GM18519 (cell line): ENCODE results near the gene B4GALT5.
"Not testable (repeated sequence)": the region's sequence is repeated elsewhere in the genome, so short reads cannot be mapped to it uniquely, and the experiment has no call there.

ENCODE experiments used
- ATAC-seq: cut with Tn5 transposase; IDR thresholded peaks from one replicate; pipeline ENCODE4 v1.9.1; 2021; ENCODE audit warnings: mild to moderate bottlenecking, moderate library complexity; ENCODE audit not compliant: unreplicated experiment, low FRiP score

The B4GALT5 gene

DNA sequence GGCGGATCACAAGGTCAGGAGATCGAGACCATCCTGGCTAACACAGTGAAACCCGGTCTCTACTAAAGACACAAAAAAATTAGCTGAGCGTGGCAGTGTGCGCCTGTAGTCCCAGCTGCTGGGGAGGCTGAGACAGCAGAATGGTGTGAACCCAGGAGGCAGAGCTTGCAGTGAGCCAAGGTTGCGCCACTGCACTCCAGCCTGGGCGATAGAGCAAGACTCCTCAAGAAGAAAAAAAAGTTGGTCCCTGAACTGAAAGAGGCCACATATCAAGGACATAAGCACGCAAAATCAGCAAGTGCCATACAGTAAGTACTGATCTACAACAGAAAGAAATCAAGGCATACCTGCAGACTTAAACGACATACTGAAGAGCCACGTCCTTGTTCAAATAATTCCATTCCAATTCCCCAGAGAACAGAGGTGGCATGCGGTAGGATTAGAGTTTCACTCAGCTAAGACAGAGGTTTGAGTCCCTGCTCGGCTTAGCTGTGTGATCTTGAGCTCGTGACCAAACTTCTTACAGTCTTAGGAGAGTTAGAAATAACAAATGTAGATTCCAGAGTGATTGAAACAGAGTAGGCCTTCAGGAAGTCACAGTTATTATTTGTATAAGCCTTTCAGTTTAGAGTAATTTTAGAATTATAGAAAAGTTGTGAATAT lies 29.2 kb downstream of the B4GALT5 start:
- ATAC-seq, result no peak

DNA sequence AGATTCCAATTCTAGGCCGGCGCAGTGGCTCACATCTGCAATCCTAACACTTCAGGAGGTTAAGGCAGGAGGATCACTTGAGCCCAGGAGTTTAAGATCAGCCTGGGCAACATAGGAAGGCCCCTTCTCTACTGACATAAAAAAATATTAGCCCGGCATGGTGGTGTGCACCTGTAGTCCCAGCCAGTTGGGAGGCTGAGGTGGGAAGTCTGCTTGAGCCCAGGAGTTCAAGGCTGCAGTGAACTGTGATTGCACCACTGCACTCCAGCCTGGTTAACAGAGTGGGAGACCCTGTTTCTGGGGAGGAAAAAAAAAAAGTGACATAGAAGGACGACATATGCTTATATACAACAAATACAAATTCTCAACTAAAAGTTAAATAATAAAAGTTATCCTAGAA lies 30.9 kb downstream of the B4GALT5 start:
- ATAC-seq, result no peak

GRCh38 chr20:49682278-49682677 lies 31.4 kb downstream of the B4GALT5 start:
- ATAC-seq, result no peak

DNA sequence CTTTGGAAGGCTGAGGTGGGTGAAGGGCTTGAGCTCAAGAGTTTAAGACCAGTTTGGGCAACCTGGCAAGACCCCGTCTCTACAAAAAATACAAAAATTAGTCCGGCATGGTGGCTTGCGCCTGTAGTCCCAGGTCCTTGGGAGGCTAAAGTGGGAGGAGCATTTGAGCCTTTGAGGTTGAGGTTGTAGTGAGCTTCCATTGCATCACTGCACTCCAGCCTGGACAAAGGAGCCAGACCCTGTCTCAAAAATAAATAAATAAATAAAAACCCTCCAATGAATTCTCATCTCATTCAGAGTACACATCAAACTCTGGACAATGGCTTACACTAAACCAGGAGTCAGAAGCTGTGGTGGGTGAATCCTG lies 31.8 kb downstream of the B4GALT5 start:
- ATAC-seq, result no peak

DNA sequence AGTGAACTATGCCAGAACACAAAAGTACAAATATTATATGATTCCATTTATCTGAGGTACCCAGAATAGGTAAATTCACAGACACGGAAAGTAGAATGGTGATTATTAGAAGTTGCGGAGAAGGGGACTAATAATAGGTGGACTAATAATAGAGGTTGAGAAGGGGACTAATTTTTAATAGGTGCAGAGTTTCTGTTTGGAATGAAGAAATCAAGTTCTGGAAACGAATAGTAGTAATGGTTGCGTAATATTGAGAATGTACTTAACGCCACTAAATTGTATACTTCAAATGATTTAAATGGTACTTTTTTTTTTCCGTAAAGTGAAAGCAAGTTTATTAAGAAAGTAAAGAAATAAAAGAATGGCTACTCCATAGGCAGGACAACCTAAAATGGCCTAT lies 33.2 kb downstream of the B4GALT5 start:
- ATAC-seq, result no peak

DNA sequence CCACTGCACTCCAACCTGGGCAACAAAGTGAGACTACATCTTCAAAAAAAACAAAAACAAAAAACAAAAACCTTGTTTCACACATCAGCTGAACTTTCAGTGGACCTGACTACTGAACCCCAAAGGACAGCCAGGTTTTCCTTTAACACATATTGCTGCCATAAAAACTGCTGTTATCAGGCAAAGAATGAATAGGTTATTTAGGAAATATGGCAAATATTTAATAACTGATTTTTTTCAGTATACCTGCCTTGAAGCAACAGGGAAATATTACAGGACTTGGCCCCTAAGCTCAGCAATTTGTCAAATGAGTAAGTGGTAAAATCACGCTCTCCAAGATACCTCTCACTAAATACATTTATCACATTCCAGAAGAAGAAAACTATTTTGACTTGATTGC lies 34.0 kb downstream of the B4GALT5 start:
- no peak for ATAC-seq

GRCh38 chr20:49677777-49678758 lies 35.6 kb downstream of the B4GALT5 start:
- ATAC-seq, result no peak

- ATAC-seq, result no peak
These were observed 36.9 kb downstream of the B4GALT5 start for GRCh38 chr20:49676581-49677291.

DNA sequence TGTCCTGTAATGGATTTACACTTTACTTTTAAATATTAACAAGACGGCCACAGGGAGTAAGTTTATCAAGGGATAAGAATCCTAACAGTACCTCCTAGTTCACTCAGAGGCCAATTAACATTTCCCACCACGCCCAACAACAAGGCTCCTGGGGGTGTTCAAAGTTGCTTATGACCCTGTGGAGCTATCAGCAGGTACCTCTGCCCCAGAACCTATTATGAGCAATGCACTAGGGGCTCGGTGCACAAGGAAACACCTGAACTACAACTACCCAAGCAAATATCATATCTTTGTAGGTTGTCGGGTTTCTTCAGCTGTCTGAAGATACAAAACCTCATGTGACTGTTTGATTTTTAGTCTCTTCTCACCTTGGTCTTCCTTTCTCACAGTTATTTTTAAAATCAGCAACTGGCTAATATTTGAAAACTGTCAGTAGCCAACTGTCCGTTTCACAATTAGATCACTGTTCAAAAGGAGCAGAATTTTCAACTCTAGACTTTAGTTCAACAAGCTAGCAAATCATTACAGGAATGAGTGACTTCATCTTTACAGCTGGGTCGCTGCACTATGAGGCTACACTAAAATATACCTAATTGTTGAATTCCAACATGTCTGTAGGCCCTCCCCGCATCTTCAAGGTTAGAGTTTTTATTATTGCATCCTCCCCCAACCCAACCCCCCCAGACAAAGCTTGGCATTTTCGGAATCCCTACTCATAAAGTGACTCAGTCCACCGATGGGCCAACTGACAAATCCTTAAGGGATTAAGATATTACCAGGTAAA lies 38.1 kb downstream of the B4GALT5 start:
- no peak for ATAC-seq

- ATAC-seq, result no peak
These were observed 39.0 kb downstream of the B4GALT5 start for GRCh38 chr20:49674383-49675352.

DNA sequence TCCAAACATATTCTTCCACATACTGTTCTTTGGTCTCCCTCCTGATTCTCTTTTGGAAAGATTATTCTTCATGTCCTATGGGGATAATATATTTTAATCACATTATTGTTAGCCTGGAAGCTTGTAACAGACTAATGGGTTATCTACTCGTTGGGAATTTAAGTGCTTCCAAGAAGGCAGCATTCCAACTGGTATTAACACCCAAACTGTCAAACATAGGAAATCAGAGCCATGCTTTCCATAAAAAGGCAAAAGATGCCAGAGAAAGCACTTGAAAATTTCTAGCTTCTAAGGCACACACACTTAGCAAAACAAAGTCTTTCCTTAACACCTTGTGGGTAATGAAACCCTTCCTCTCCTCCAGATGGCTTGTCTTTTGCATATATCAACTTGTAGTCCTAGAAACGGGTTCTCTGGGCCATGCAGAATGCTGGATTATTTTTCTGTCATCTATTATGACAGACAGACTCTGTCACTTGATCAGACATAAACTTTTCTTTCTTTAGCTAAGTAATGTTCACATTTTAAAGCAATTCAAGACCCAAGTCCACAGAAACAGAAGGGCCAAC lies 41.5 kb downstream of the B4GALT5 start:
- ATAC-seq, result no peak

- no peak for ATAC-seq
These were observed 42.2 kb downstream of the B4GALT5 start for GRCh38 chr20:49671433-49671832.

- ATAC-seq, result peak; percentile 51
These were observed 44.0 kb downstream of the B4GALT5 start for GRCh38 chr20:49669601-49670189.

DNA sequence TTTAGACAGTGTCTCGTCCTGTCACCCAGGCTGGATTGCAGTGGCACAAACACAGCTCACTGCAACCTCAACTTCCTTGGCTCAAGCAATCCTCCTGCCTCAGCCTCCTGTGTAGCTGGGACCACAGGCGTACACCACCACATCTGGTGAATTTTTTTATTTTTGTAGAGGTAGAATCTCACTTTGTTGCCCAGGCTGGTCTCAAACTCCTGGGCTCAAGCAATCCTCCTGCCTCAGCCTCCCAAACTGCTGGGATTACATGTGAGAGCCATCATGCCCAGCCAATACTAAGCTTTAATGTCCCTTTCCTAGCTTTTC lies 44.8 kb downstream of the B4GALT5 start:
- ATAC-seq, result not testable (repeated sequence)

GRCh38 chr20:49668181-49668877 lies 45.3 kb downstream of the B4GALT5 start:
- no peak for ATAC-seq

DNA sequence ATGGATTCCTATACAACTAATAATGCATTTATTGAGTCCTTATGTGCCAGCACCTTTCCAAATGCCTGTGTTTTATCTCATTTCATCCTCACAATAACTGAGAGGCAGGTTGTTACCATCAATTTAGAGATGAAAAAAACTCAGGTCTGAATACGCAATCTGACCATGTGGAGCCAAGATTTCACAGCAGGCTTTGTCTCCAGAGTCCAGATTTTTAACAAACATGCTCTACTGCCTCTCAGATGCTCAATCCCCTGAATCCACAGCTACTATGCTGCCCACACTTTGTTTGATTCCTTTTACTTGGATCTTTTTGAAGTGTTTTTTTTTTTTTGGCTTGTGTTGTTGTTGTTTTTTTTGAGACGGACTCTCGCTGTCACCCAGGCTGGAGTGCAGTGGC lies 46.8 kb downstream of the B4GALT5 start:
- no peak for ATAC-seq

DNA sequence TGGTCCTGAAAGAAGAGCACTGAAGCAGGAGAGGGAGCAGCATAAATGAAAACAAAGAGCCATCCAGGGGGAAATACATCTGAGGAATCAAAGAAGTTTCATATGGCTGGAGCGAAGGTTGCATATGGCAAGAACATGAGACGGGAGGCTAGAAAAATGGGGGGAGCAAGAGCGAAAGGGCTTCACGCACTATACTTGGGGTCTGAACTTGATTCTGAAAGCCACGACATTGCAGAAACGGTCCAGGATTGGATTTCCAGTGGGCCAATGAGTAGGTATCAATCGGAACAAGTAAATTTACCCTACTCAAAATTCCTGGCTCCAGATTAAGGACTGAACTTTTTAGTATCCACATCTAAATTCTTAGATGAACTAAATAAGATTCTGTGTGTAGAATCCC lies 47.9 kb downstream of the B4GALT5 start:
- ATAC-seq, result no peak

DNA sequence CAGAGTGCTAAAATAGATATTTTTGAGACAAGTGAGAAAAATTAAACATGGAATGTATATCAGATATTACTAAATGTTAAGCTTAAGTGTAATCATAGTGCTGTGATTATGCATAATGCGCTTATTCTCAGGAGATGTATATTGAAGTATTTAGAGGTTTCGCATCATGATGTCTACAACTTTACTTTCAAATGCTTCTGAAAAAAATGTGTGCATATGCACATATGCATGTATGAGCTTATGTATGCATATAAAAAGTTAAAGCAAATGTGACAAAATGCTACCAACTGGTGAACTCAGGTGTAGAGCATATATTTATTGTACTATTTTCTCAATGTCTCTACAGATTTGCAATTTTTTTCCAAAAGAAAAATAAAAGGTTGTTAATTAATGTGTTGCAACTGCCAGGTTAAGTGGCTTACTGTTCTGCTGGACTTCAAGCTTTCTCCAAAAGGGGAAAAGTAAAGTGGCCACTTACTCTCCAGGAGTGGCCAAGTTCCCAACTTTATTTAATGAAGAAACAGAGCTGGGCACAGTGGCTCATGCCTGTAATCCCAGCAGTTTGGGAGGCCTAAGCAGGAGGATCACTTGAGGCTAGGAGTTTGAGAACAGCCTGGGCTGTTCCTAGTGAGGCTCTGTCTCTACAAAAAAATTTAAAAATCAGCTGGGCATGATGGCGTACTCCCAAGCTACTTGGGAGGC lies 48.9 kb downstream of the B4GALT5 start:
- ATAC-seq, result no peak
